MM.1S (cell line): ENCODE data around the gene SPAG16.

Source experiments
- CTCF ChIP-seq: fragments of 300-600 bp; sonication (generic); IDR thresholded peaks from 2 replicates; pipeline ENCODE4 v1.5.1; 2016; ENCODE audit warnings: antibody characterized with exemption, low read length, mixed read lengths
- EZH2phosphoT487 ChIP-seq: fragments of 300-600 bp; sonication (generic); IDR thresholded peaks from 2 replicates; pipeline ENCODE4 v1.6.1; 2018; ENCODE audit warnings: antibody characterized with exemption, low read length

- TF ChIP-seq CTCF (no peak), EZH2phosphoT487 (no peak)
Measured at GRCh38 chr2:213959589-213959988, 675.3 kb downstream of the SPAG16 start.
